ENCODE results near the gene EBF3. TPM values are rescaled to one million over a fixed set of nuclear protein-coding genes. Genes with fewer than 3 reads are reported as not detected.

Gene EBF3
- polyA plus RNA-seq, 12 donors = 51.3 to 117 (median 70.4) TPM; not detected in 1

GRCh38 chr10:129971381-129972144 lies 7.5 kb upstream of the EBF3 start:
- peak; percentile 74 for DNase-seq

- DNase-seq = peak; percentile 77
Observed at GRCh38 chr10:129970465-129971364, 6.6 kb upstream of the EBF3 start.

DNA sequence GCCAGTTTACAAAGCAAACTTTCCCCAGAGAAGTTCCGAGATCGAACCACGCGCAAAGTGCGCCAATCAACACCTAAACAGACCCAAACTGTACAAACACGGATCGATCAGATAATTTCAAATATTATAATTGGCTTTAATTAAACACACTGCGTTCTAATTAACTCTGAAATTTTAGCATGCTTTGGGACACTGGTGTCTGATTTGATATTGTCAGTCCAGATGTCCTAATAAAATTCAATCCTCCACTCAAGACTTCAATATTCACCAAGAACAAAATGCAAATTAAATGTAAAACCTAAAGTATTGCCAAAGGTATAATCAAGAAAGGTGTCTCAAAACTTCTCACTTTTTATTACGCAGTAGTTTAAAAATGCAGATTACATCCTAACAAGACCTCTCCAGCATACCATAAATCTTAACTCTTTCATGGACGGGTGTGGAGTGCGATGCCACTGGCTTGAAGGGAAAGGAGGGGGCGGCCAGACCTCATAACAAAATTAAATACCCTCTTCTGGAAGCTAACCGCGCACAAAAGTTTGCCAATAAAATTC lies 5.9 kb upstream of the EBF3 start:
- no peak for DNase-seq

- peak; percentile 57 for DNase-seq
Observed at GRCh38 chr10:129969184-129969910, 5.3 kb upstream of the EBF3 start.

DNA sequence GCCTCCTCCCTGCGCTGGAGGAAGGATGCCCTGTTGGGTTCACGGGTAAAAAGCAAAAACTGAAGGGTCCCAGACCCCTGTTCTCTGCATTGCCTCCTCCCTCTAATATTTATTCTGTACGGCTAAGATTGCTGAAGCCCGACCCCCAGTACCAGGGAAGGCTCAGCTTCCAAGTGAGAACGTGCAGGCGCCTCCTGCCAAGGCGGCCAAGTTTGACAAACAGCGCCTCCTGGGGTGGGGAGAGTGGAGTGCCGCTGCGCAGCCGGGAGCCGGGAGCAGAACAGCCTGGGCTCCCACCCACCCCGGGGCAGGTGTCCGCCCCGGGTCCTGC lies 4.7 kb upstream of the EBF3 start:
- peak; percentile 88 for DNase-seq

GRCh38 chr10:129968020-129968852 lies 4.2 kb upstream of the EBF3 start:
- DNase-seq = peak; percentile 30

- no peak for DNase-seq
Observed at GRCh38 chr10:129967579-129968019, 3.5 kb upstream of the EBF3 start.

- peak; percentile 31 for DNase-seq
Observed at GRCh38 chr10:129966889-129967578, 3.0 kb upstream of the EBF3 start.

DNA sequence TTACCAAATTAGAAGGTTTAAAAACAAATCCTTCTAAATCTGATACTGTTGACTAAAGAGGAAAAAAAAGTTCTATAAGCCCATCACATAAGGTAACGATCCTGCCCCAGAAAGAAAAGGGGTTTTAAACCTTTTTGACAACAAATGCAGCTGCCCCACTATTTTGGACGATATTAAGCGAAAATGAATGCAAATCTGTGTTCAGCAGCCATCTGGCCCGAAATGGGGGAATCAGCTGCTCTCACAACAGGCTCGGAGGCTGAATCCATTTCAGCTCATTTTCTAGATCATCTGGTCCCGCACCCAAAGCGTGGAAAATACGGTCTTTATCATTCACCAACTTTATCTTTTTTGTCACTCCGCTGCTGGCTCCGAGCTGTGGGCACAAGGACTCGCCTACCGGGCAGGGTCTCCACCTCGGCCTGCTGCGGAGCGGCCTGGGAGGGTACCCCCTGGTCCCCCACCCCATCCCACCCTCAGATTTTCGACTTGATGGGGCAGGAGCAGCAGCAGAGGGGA lies 2.4 kb upstream of the EBF3 start:
- peak; percentile 70 for DNase-seq

- DNase-seq = peak; percentile 70
Observed at GRCh38 chr10:129965959-129966358, 1.9 kb upstream of the EBF3 start.

GRCh38 chr10:129965425-129965808 lies 1.3 kb upstream of the EBF3 start:
- peak; percentile 48 for DNase-seq

DNA sequence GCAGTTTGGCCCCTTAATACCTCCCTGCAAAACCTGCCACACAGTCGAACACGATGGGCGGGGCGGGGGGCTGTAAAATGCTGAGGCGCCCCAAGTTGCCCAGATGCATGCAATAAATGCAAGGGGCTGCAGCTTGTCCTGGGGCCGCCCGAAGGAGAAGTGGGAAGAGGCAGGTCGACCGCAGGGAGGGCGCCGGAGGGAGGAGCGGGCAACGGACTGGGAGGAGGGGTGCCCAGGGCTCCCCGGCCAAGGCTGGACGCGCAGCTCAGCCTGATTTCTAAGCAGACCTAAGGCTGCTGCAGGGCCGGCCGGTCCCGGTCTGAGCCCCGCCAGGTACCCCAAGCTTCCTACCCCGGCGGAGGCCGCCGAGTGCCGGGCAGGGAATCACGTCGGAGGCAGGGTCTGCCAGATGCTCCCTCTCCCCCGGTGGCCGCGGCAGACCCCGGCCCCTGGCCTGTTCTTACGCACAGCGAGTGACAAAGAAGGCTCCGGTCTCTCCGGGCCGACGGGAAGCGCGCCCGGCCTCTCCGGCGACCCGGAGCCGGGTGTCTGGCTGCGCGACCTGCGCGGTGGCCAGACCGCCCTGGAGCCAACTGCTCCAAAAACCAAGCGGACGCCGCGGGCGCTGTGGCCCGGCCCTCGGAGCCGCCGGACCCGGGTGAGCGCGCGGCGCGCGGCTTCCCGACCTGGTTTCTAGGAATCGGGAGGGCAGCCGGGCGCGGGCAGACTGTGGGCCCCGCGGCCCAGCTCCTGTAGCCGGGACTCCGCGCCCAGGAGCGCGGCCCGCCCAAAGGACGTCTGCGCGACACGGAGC lies 744 bp upstream of the EBF3 start:
- DNase-seq = peak; percentile 59

DNA sequence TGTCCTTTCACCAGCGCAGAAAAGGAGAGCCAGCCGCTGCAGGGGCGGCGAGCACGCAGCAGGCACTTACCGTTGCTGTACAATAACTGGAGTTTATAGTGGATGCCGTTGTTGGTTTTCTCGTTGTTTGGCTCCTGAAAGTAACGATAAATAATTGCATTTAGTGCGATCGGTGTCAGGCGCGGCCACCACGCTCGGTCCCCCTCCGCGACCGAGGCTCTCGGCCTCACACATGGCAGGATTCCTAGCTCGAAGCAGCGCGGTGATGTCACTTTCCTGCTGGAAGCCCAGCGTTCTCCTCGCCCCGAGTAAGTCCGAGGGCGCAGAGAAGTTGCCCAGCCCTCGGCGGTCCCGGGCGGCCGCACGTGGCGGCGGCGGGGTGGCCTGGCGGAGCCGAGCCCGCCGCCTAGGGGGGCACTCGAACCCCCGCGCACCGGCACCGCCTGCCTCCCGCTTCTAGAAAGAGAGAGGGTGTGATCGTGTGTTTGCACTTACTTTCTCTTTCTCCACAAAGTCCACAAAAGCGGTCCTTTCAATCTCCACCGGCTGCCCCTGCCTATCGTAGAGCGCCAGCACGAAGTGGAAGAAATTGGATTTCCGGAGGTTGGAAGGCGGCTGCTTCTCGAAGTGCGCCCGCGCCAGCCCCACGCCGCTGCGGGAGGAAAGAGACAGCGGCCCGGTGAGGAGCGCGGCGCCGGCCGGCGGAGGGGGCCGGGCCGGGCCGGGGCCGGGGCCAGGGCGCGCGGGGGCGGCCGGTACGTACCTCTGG lies 1.0 kb downstream of the EBF3 start:
- no peak for DNase-seq

DNA sequence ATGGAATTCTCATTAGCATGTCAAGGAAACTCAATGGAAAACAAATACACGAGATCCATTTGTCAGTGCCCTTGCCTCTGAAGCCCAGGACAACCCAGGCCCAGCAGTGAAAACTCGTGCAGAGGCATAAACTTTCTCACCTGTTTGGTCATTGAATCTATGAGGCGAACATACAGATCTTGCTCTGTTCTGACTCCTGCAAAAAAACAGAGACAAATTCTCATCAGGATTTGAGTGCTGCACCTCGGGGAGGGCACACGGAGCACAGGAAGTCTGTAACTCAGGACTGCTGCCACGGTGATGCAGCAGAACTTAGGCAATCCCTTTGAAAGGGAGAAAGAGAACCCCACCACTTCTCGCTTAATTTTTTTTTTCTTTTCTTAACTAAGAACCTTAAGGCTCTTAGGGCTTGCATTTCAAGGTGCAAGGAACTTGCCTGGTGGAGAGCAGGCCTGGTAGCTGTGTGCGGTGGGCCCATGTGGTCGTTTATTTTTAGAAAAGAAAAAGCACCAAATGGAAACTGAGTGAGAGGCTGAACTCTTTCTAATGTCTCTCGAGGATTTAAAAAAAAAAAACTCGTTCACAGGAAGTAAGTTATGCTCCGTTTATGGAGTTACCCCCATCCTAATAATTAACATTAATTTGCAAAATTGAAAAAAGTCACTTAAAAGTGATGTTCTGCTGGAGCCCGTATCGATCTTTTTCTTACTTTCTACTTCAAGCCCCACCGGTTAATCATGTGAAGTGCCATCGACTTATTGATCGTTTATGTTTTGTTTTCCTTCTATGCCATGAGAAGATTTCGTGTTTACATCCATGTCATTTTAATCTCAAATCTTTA lies 1.8 kb downstream of the EBF3 start:
- DNase-seq = peak; percentile 62

GRCh38 chr10:129961157-129961701 lies 2.8 kb downstream of the EBF3 start:
- DNase-seq = peak; percentile 56

DNA sequence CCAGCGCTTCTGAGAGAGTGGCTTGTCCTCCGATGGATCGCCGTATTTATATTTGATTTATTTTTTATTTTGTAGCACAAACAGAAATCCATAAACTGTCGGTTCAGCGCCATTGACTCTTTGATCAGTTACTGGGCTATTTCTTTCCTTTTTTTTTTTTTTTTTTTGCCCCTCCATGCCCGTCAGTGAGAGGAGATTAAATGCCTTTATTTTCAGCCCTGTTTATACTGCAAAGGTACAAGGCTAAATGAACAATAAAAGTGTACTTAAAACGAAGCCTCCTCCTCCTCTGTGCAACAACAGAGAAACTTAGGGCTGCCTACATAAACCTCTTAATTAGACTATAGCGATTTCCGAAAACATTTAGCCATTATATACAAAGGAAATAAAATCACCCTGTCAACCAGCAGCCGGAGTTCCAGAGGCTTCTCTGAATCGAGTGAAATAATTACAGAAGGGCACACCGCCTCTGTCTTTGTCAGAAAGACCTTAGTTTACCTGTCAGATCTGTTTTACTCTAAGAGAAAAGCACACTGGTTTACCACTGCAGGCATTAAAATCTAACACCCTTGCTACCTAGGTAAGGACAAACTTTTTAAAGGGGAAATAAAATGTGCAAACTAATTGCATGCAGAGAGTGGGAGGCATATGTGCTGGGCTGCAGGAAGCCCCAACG lies 3.5 kb downstream of the EBF3 start:
- no peak for DNase-seq
